A549 (cell line): ENCODE results near the gene TTC28. TPM values are rescaled to one million over a fixed set of nuclear protein-coding genes. Genes with fewer than 3 reads are reported as not detected.

ENCODE experiments used
- ATAC-seq, 2 experiments: fragments of 200-7000 bp in 1 of 2; fragments of >200 bp in 1 of 2; cut with Nextera tagmentation in 1 of 2; cut with Tn5 transposase in 1 of 2; 3 replicates each; pipeline versions ENCODE4 v1.8.0 to v1.9.1; 2018 to 2020; ENCODE audit warnings: mild to moderate bottlenecking in 1 of 2, moderate library complexity in 1 of 2
- CTCF ChIA-PET: fragments of 300-600 bp; sonication (Branson Sonifier 250); formaldehyde crosslinking; extraction: SDS; loops from one replicate; lab custom pipeline; 2021; ENCODE audit warnings: antibody characterized with exemption, inconsistent platforms; lab: Yijun Ruan, JAX
- POLR2A ChIA-PET: fragments of 350-600 bp; formaldehyde crosslinking; extraction: SDS; loops from one replicate; lab custom pipeline; 2021; ENCODE audit warnings: antibody characterized with exemption, inconsistent platforms; lab: Yijun Ruan, JAX
- DNase-seq, 2 experiments: peaks; one replicate each; pipeline versions ENCODE4 v3.0.0 to v3.0.0-alpha.2; 2011 to 2016; ENCODE audit warnings: low read depth in 1 of 2, low spot score in 1 of 2
- FAIRE-seq: peaks from 2 replicates; lab custom pipeline; 2011; peaks lifted over from hg19 to GRCh38; lab: Jason Lieb, UNC
- H3K27ac ChIP-seq, 2 experiments: fragments of >200 bp; sonication (Bioruptor Twin); formaldehyde crosslinking; 3 replicates each; pipeline ENCODE4 v1.5.1; 2016 to 2017
- H3K4me1 ChIP-seq: fragments of >200 bp; sonication (Bioruptor Twin); formaldehyde crosslinking; 3 replicates; pipeline ENCODE4 v1.6.1; 2016
- H3K4me2 ChIP-seq: fragments of >200 bp; sonication (Bioruptor Twin); formaldehyde crosslinking; 3 replicates; pipeline ENCODE4 v1.6.1; 2016
- H3K4me3 ChIP-seq: fragments of >200 bp; sonication (Bioruptor Twin); formaldehyde crosslinking; 3 replicates; pipeline ENCODE4 v1.5.1; 2016
- H3K9me3 ChIP-seq: fragments of >200 bp; sonication (Bioruptor Twin); formaldehyde crosslinking; 3 replicates; pipeline ENCODE4 v1.6.1; 2016
- BCL3 ChIP-seq: fragments of >200 bp; sonication (Bioruptor Twin); formaldehyde crosslinking; IDR thresholded peaks from 3 replicates; pipeline ENCODE4 v1.6.1; 2016
- CBX2 ChIP-seq: fragments of 200-600 bp; sonication (generic); IDR thresholded peaks from 2 replicates; pipeline ENCODE4 v1.6.1; 2016; ENCODE audit warnings: low read depth, mild to moderate bottlenecking, borderline replicate concordance
- CBX8 ChIP-seq: fragments of 200-600 bp; sonication (generic); IDR thresholded peaks from 2 replicates; pipeline ENCODE4 v1.6.1; 2016
- CTCF ChIP-seq: fragments of >200 bp; sonication (Bioruptor Twin); formaldehyde crosslinking; IDR thresholded peaks from 3 replicates; pipeline ENCODE4 v1.5.1; 2016
- EHF ChIP-seq: fragments of 250-450 bp; sonication (Bioruptor Pico); IDR thresholded peaks from 2 replicates; pipeline ENCODE4 v1.5.0; 2020; ENCODE audit warnings: mild to moderate bottlenecking
- EHMT2 ChIP-seq: fragments of 200-600 bp; sonication (generic); IDR thresholded peaks from 2 replicates; pipeline ENCODE4 v1.6.1; 2016; ENCODE audit warnings: antibody characterized with exemption, low read depth, mild to moderate bottlenecking, moderate library complexity
- EP300 ChIP-seq, 2 experiments: fragments of >200 bp; sonication (Bioruptor Twin); formaldehyde crosslinking; IDR thresholded peaks; 2 replicates in 1 of 2; 3 replicates in 1 of 2; pipeline ENCODE4 v1.6.1; 2016 to 2017
- FOSL2 ChIP-seq, 2 experiments: fragments of 450-650 bp in 1 of 2; fragments of >200 bp in 1 of 2; sonication (Bioruptor Twin) in 1 of 2; formaldehyde crosslinking; IDR thresholded peaks; 2 replicates each; pipeline versions ENCODE4 v1.5.0 to v1.6.1; 2016 to 2020; ENCODE audit warnings: mild to moderate bottlenecking in 1 of 2, moderate library complexity in 1 of 2
- HEYL ChIP-seq: fragments of 250-450 bp; sonication (Bioruptor Pico); IDR thresholded peaks from 2 replicates; pipeline ENCODE4 v1.8.0; 2021; ENCODE audit warnings: mild to moderate bottlenecking, moderate library complexity
- HOXB13 ChIP-seq: fragments of 250-450 bp; sonication (Bioruptor Pico); IDR thresholded peaks from 2 replicates; pipeline ENCODE4 v1.5.0; 2020; ENCODE audit warnings: low read depth, mild to moderate bottlenecking, moderate library complexity
- JUNB ChIP-seq: fragments of >200 bp; sonication (Bioruptor Twin); formaldehyde crosslinking; IDR thresholded peaks from 2 replicates; pipeline ENCODE4 v1.6.1; 2016
- KDM5A ChIP-seq: fragments of 200-600 bp; sonication (generic); IDR thresholded peaks from 2 replicates; pipeline ENCODE4 v1.6.1; 2016; ENCODE audit warnings: antibody characterized with exemption, mild to moderate bottlenecking
- MAX ChIP-seq: IDR thresholded peaks from 2 replicates; pipeline ENCODE4 v1.6.1; 2012
- MAZ ChIP-seq: fragments of 150-350 bp; IDR thresholded peaks from 2 replicates; pipeline ENCODE4 v1.6.1; 2014; ENCODE audit warnings: antibody characterized with exemption, low read depth, low read length, borderline replicate concordance
- NR3C1 ChIP-seq: fragments of >200 bp; sonication (Bioruptor Twin); formaldehyde crosslinking; IDR thresholded peaks from 3 replicates; pipeline ENCODE4 v1.6.1; 2017
- PBX3 ChIP-seq: IDR thresholded peaks from 2 replicates; pipeline ENCODE4 v1.6.1; 2012
- POLR2AphosphoS2 ChIP-seq: conservative IDR thresholded peaks from 2 replicates; pipeline ENCODE4 v1.6.1; 2012; ENCODE audit warnings: low read length, improper control_type of control experiment, inconsistent platforms
- RAD21 ChIP-seq, 2 experiments: fragments of >200 bp in 1 of 2; sonication (Bioruptor Twin) in 1 of 2; formaldehyde crosslinking in 1 of 2; IDR thresholded peaks in 1 of 2; conservative IDR thresholded peaks in 1 of 2; 2 replicates in 1 of 2; 3 replicates in 1 of 2; pipeline ENCODE4 v1.6.1; 2012 to 2018; ENCODE audit warnings: inconsistent platforms in 1 of 2
- RARB ChIP-seq: fragments of 250-450 bp; sonication (Bioruptor Pico); IDR thresholded peaks from 2 replicates; pipeline ENCODE4 v1.8.0; 2021; ENCODE audit warnings: mild to moderate bottlenecking, moderate library complexity
- REST ChIP-seq: fragments of 200-600 bp; sonication (generic); IDR thresholded peaks from 2 replicates; pipeline ENCODE4 v1.6.1; 2016; ENCODE audit warnings: antibody characterized with exemption, mild to moderate bottlenecking, moderate library complexity
- RFX5 ChIP-seq: fragments of 450-650 bp; IDR thresholded peaks from 2 replicates; pipeline ENCODE4 v1.7.1; 2014; ENCODE audit warnings: antibody characterized with exemption, mild to moderate bottlenecking, moderate library complexity
- RNF2 ChIP-seq: fragments of 200-600 bp; sonication (generic); IDR thresholded peaks from 2 replicates; pipeline ENCODE4 v1.6.1; 2016; ENCODE audit warnings: low read depth, mild to moderate bottlenecking, antibody characterized with exemption, moderate library complexity, borderline replicate concordance
- SREBF2 ChIP-seq: fragments of 450-650 bp; IDR thresholded peaks from 2 replicates; pipeline ENCODE4 v1.6.1; 2014; ENCODE audit warnings: mild to moderate bottlenecking, moderate library complexity
- TFCP2L1 ChIP-seq: fragments of 250-450 bp; sonication (Bioruptor Pico); IDR thresholded peaks from 2 replicates; pipeline ENCODE4 v1.5.0; 2021; ENCODE audit warnings: mild to moderate bottlenecking
- USF2 ChIP-seq: fragments of 450-650 bp; IDR thresholded peaks from 2 replicates; pipeline ENCODE4 v1.6.1; 2014; ENCODE audit warnings: antibody characterized with exemption
- ZFP36 ChIP-seq: fragments of 450-650 bp; IDR thresholded peaks from 2 replicates; pipeline ENCODE4 v1.6.1; 2014; ENCODE audit warnings: borderline replicate concordance; ENCODE audit not compliant: partially characterized antibody
- ZSCAN20 ChIP-seq: fragments of 250-450 bp; sonication (Bioruptor Pico); IDR thresholded peaks from 2 replicates; pipeline ENCODE4 v1.8.0; 2022; ENCODE audit warnings: mild to moderate bottlenecking, moderate library complexity
- WGBS: methylation state at CpG from one replicate; pipeline ENCODE4 v1.1.6; 2017; ENCODE audit errors: missing lambda C conversion rate; 5-methylcytosine and 5-hydroxymethylcytosine counted together
- polyA plus RNA-seq, 4 experiments: library from polyadenylated mRNA; depleted of rRNA in 3 of 4; stranded (reverse); fragments of >200 nt; fragmentation: RNase III in 1 of 4; extraction: RNeasy Plus Mini Kit Qiagen cat#74134 plus additional on column Dnase treatment in 1 of 4; gene quantifications; 2 replicates in 3 of 4; 3 replicates in 1 of 4; pipeline ENCODE4 v1.2.3, GENCODE V29; 2011 to 2017

Gene TTC28
- polyA plus RNA-seq, 2 of the 4 experiments (the other 2 are of a cell fraction) = 2.6 to 3.8 TPM

- ATAC-seq (no peak), DNase-seq (no peak), FAIRE-seq (no peak)
- Histone ChIP-seq H3K9me3 (no peaks in the 10 kb centered on the region), H3K4me1 (no peaks in the 10 kb centered on the region), H3K4me2 (no peak overlapping the region), H3K27ac (no peak overlapping the region), H3K4me3 (no peak overlapping the region)
- CTCF ChIA-PET = interaction anchor here (0.6 to 2.0 kb wide), 2 partner anchors 33 to 103 kb away, joined by 3 to 8 read pairs; no protein-coding TSS in a partner anchor
- TF ChIP-seq KDM5A (no peak), RARB (CRISPR knock-in tag) (no peak), SREBF2 (no peak), USF2 (no peak), REST (no peak), ZFP36 (no peak), FOSL2 (IDR thresholded peaks at IDR 0.05) (no peak), FOSL2 (CRISPR knock-in tag; IDR thresholded peaks at IDR 0.05) (no peak), EP300 (IDR thresholded peaks at IDR 0.05) (no peak), HEYL (CRISPR knock-in tag) (no peak), EHMT2 (no peak), HOXB13 (no peak), ZSCAN20 (CRISPR knock-in tag) (no peak), MAX (no peak), RNF2 (no peak), RFX5 (no peak), EHF (CRISPR knock-in tag) (no peak)
- WGBS = 78% methylated on average over 10 of the region's 10 CpGs
- POLR2A ChIA-PET = no interaction called here
Measured at GRCh38 chr22:27984001-27984695, 695.5 kb downstream of the TTC28 start.

- POLR2A ChIA-PET = no interaction called here
- H3K9me3 ChIP-seq = no peaks in the 10 kb centered on the region
Measured at GRCh38 chr22:27983361-27983791, 696.3 kb downstream of the TTC28 start.

More at GRCh38 chr22:27983361-27983791, 696.3 kb downstream of the TTC28 start:
- no peak overlapping the region for H3K27ac ChIP-seq
- DNase-seq (no peak), FAIRE-seq (no peak), ATAC-seq (no peak)
- no peak overlapping the region for H3K4me2 ChIP-seq
- CTCF ChIA-PET = interaction anchor here (0.6 to 2.0 kb wide), 2 partner anchors 32 to 102 kb away, joined by 3 to 8 read pairs; no protein-coding TSS in a partner anchor
- TF ChIP-seq JUNB (no peak), CBX8 (no peak), MAZ (no peak), RAD21 (conservative IDR thresholded peaks at IDR 0.05 in 1 of 2, IDR thresholded peaks at IDR 0.05 in 1 of 2) (no peak), PBX3 (no peak), NR3C1 (no peak), TFCP2L1 (no peak), POLR2AphosphoS2 (no peak), HOXB13 (no peak), CBX2 (no peak), CTCF (no peak), BCL3 (no peak)
- H3K4me1 ChIP-seq = no peaks in the 10 kb centered on the region
- H3K4me3 ChIP-seq = no peak overlapping the region
- 87% methylated on average over 9 of the region's 15 CpGs for WGBS
